DMS53 treated with DMSO at 0.1 percent for 48 hours (cell line): ENCODE data around the gene NUP133.
"Not testable (repeated sequence)": the region's sequence is repeated elsewhere in the genome, so short reads cannot be mapped to it uniquely, and the experiment has no call there.

Experiments
- DNase-seq: peaks from one replicate; lab custom pipeline; 2025; ENCODE audit not compliant: unreplicated experiment; lab: John Stamatoyannopoulos, UW

NUP133 gene

DNA sequence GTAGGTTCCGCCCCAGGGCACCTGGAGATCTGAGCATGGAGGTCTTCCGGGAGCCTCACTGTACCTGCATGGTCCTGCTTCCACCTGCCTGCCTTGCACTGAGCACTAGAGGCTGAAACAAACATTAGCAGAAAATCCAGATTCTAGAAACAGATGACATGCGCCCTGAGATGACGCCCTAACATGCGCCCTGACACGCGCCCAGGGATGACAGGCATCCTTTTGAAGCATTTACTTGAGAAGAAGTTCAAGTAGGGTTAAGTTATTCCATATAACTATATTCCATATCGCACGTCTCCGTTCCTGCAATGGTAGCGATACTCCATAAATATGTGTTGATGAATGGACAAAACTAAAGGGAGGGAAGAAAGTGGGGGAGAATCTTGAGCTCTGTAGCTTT lies 87.9 kb downstream of the NUP133 start:
- no peak for DNase-seq

GRCh38 chr1:229418586-229418985 lies 89.6 kb downstream of the NUP133 start:
- DNase-seq: not testable (repeated sequence)

DNA sequence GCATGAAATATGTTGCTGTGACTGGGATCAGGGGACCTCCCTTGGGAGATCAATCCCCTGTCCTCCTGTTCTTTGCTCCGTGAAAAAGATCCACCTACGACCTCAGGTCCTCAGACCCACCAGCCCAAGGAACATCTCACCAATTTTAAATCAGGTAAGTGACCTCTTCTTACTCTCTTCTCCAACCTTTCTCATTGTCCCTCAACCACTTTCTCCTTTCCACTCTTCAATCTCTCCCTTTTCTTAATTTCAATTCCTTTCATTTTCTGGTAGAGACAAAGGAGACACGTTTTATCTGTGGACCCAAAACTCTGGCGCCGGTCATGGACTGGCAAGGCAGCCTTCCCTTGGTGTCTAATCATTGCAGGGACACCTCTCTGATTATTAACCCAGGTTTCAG lies 95.3 kb downstream of the NUP133 start:
- DNase-seq: not testable (repeated sequence)

DNA sequence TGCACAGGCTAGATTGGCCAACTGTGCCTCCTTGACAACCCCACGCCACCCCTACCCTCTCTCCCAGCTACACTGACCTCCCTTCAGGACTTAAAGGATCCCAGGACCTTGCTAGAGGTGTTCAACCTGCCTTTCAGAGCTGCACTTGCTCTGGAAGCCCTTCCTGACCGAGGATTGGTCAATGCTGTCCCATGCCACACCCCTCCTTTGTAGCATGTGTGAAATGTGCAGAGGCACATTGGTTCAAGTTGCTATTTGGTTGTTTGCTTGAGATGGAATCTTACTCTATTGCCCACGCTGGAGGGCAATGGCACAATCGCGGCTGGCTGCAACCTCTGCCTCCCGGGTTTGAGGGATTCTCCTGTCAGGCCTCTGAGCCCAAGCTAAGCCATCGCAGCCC lies 96.1 kb downstream of the NUP133 start:
- no peak for DNase-seq

- no peak for DNase-seq
Measured at GRCh38 chr1:229411434-229412055, 96.6 kb downstream of the NUP133 start.

- peak; percentile 82 for DNase-seq
Measured at GRCh38 chr1:229410692-229411433, 97.3 kb downstream of the NUP133 start.

GRCh38 chr1:229410370-229410691 lies 97.8 kb downstream of the NUP133 start:
- DNase-seq: no peak

DNA sequence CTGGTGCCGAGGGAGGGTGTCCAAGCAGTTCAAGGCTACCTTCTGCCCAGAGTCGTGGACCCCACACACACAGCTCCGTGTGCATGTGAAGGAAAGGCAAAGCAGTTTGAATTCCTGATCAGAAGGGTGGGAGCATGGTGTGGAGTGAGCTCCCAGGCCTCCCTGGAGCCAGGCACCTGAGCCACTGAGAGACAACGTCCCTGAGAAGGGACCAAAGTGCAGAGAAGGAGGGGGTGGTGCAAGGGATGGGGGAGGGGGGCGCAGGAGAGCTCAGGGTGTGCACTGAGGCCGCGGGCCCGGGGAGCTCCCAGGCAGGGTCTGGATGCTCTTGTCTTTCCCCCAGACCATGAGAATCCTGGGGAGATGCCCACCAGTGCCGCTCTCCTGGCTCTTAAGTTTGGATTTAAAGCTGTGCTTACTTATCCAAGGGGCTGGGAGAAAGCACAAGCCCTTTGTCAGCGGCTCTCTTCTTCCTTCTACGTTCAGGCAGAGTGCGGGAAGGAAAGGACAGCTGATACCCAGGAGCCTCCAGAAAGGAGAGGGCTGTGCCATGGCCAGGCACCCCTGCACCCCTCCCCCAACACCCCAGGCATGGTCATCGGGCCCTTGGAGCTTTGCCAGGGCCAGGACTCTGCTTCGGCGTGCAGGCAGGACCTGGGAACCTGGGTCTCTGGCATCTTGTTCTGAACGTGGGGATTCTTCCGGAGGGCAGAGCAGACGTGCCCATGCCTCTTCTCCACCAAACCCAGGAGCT lies 98.3 kb downstream of the NUP133 start:
- DNase-seq: no peak

GRCh38 chr1:229408458-229409037 lies 99.6 kb downstream of the NUP133 start:
- no peak for DNase-seq

- no peak for DNase-seq
Measured at GRCh38 chr1:229407206-229408026, 100.7 kb downstream of the NUP133 start.

DNA sequence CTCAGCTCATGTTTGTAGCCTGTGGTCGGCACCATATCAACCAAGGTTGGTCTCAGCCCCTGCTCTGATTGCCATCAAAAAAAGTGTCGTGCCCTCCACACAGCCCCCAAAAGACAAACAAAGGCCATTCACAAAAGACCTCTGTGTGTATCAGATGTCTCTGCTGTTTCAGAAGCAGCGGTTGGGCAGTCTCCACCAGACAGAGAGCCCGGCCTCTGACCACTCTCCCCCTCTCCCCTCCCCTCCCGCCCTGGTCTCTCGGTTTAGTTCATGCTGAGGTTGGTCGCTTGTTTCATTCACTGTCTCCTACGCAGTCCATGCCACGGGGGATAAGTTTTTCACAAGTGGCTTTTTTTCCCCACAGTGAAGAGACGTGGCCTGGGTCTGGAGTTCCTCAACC lies 101.3 kb downstream of the NUP133 start:
- DNase-seq: no peak

GRCh38 chr1:229403573-229403972 lies 104.6 kb downstream of the NUP133 start:
- DNase-seq: no peak

DNA sequence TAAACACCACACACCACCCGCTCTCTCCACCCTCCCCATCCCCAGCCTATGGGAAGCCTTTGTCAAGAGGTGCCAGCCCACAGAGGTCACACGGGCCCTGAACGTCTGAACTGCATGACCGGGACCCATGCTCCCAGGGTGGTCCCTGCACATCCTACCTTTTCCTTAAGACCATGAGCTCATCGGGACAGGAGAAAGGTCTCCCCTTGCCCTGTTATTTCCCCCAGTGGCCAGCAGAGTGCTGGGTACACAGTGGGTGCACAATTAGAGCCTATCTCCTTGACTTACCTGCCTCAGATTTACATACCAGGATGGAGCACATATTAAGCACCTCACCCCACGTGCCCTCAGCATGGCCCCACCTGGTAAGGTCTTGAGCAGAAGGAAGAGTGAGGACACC lies 105.1 kb downstream of the NUP133 start:
- DNase-seq: no peak

DNA sequence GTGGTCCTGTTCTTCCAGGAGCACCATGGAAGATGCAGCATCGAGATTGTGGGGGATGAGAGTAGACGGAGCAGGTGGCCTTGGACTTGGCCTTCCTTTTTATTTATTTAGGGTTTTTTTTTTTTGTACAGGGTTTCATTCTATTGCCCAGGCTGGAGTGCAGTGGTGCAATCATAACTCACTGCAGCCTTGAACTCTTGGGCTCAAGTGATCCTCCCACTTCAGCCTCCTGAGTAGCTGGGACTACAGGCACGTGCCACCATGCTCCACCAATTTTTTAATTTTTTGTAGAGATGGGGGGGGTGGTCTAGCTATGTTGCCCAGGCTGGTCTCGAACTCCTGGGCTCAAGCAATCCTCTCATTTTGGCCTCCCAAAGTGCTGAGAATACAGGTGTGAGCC lies 105.8 kb downstream of the NUP133 start:
- not testable (repeated sequence) for DNase-seq

GRCh38 chr1:229397762-229398161 lies 110.4 kb downstream of the NUP133 start:
- no peak for DNase-seq

DNA sequence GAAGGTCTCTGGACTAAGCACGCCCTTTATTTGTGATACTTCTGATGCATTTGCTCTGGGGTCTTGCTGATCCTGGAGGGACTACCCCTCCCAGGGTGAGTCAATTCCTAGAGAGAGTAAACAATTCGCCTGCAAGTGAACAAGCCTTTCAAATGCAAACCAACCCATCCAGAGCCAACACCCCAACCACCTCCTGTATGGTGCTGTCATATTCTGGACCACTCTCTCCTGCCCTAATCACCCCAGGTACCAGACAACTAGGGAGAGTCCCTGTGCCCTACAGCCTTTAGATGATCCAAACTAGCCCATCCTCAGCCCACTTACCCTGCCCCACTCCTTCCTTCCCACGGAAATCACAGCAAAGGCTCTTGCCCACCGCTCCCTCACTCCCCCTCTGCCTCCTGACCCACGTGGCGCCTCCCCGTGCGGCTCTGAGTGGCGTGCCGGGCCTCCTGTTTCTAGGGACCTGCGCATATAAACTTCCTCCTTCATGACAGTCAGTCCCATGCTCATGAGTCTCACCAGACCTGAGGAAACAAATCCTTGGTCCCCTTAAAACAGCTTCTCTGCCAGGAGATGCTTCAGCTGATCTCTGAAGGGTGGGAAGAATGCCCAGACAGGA lies 111.4 kb downstream of the NUP133 start:
- no peak for DNase-seq

GRCh38 chr1:229394517-229394916 lies 113.6 kb downstream of the NUP133 start:
- DNase-seq: not testable (repeated sequence)

GRCh38 chr1:229392936-229393335 lies 115.2 kb downstream of the NUP133 start:
- no peak for DNase-seq
